Activated T-cell treated with anti-CD3 and anti-CD28 coated beads, Interleukin-2, amount 50 U/mL, for 4 hours (primary cell): ENCODE data around the gene CBFB. TPM values are rescaled to one million over a fixed set of nuclear protein-coding genes. Genes with fewer than 3 reads are reported as not detected.
"Not testable (repeated sequence)": the region's sequence is repeated elsewhere in the genome, so short reads cannot be mapped to it uniquely, and the experiment has no call there.

Experiments
- ATAC-seq, 2 donors: fragments of 200-7000 bp; cut with Tn5 transposase; one replicate each; pipeline ENCODE4 v1.10.0; 2021
- DNase-seq: peaks from one replicate; pipeline ENCODE4 v3.0.0-alpha.2; 2020
- H3K27me3 Mint-ChIP-seq: one replicate; pipeline ENCODE4 v1.8.0; 2021; ENCODE audit warnings: low read depth, mixed read lengths
- H3K36me3 Mint-ChIP-seq: one replicate; pipeline ENCODE4 v1.8.0; 2022; ENCODE audit warnings: mixed read lengths; ENCODE audit not compliant: insufficient read depth
- H3K4me1 Mint-ChIP-seq: one replicate; pipeline ENCODE4 v1.8.0; 2021; ENCODE audit warnings: low read depth, mixed read lengths
- H3K4me3 Mint-ChIP-seq: one replicate; pipeline ENCODE4 v1.8.0; 2021; ENCODE audit warnings: mild to moderate bottlenecking, moderate library complexity, mixed read lengths
- H3K9me3 Mint-ChIP-seq: one replicate; pipeline ENCODE4 v1.8.0; 2021; ENCODE audit warnings: mixed read lengths
- total RNA-seq, 3 donors: library from RNA; stranded (reverse); gene quantifications; one replicate each; pipeline ENCODE4 v1.2.1, GENCODE V29; 2021

The CBFB gene
- total RNA-seq: 100 to 1,000 TPM; 128 to 132 (median 129) TPM

DNA sequence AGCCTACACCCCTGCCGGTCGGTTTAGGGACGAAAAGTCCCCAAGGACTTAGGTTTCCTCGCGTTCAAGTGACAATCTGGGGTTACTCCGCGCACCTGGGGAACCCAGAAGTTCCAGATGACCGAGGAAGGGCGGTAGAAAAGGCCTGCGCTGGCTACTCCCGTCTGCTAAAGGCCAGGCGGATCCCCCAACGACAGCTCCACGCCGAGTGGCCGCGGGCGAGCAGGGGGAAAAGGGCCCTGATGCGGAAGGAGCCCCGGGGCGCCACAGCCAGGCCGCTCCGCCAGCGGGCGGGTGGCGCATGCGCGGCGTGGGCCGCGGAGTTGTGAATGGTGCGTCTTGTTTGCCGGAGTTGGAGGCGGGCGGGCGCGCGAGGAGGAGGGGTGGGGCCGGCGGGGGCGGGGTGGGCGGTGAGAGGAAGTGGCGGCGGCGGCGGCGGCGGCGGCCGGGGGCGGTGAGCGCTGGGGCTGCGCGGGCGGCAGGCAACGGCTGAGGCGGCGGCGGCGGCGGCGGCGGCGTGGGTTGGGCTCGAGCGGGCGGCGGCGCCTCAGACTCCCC is at the start of gene CBFB:
TSS of gene CBFB (plus strand) at position 454 of the 558 bp plus-strand sequence. CDS start 259 bp downstream, outside the sequence.
- ATAC-seq (peak; percentile 90 to 91), DNase-seq (peak; percentile 93)
- no peaks in the 10 kb centered on the region for H3K9me3 Mint-ChIP-seq
- no peaks in the 10 kb centered on the region for H3K27me3 Mint-ChIP-seq
- H3K4me1 Mint-ChIP-seq: peaks cover 41% of the 10 kb centered on the region
- H3K4me3 Mint-ChIP-seq: peak within 1 kb of the TSS; percentile 91
- peaks cover 4% of the 10 kb centered on the region for H3K36me3 Mint-ChIP-seq

DNA sequence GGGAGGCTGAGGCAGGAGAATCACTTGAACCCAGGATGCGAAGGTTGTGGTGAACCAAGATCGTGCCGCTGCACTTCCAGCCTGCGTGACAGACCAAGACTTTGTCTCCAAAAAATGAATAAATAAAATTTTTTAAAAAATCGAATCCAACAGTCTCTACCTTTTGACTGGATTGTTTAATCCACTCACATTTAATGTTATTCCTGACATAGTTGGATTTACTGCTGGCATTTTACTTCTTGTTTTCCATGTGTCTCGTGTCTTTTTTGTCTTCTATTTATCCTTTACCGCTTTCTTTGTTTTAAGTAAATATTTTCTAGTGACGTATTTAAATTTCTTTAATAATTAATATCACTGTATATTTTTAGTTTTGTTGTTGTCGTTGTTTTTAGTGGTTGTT is 45.9 kb upstream of the CBFB start:
- Mint-ChIP-seq H3K4me1 (peaks cover 38% of the 10 kb centered on the region), H3K36me3 (no peaks in the 10 kb centered on the region), H3K9me3 (no peaks in the 10 kb centered on the region), H3K4me3 (no peak overlapping the region), H3K27me3 (no peaks in the 10 kb centered on the region)
- no peak for DNase-seq
- no peak for ATAC-seq

- Mint-ChIP-seq H3K27me3 (no peaks in the 10 kb centered on the region), H3K4me1 (peaks cover 38% of the 10 kb centered on the region), H3K4me3 (peak overlapping the region; percentile 58), H3K9me3 (no peaks in the 10 kb centered on the region), H3K36me3 (no peaks in the 10 kb centered on the region)
- ATAC-seq: peak; percentile 91 to 92
- peak; percentile 43 for DNase-seq
Measured at GRCh38 chr16:66984892-66985311, 44.0 kb upstream of the CBFB start.

DNA sequence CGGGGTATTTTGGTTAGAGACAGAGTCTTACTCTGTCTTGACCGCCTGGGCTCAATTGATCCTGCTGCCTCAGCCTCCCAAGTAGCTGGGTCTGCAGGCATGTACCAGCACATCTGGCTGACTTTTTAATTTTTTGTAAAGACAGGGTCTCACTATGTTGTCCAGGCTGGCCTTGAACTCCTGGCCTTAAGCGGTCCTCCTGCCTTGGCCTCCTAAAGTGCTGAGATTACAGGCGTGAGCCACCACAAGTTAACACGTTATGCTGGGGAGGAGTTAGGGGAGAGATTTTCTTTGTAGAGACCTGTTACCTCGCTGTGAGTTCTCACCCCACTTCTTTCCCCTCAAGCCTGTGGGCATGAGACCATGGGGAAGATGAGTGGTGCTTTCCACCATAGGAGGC is 42.4 kb upstream of the CBFB start:
- Mint-ChIP-seq H3K4me3 (no peak overlapping the region), H3K27me3 (no peaks in the 10 kb centered on the region), H3K36me3 (no peaks in the 10 kb centered on the region), H3K4me1 (peaks cover 36% of the 10 kb centered on the region), H3K9me3 (no peaks in the 10 kb centered on the region)
- DNase-seq (no peak), ATAC-seq (no peak)

GRCh38 chr16:66988197-66988788 is 40.7 kb upstream of the CBFB start, which contains the start of gene CES4A:
Gene CES4A, plus strand, starts transcription at chr16:66988589. Its CDS starts 184 bp downstream, at chr16:66988773.
- DNase-seq: no peak
- no peak for ATAC-seq
- H3K4me1 Mint-ChIP-seq: peaks cover 29% of the 10 kb centered on the region
- no peaks in the 10 kb centered on the region for H3K36me3 Mint-ChIP-seq
- H3K27me3 Mint-ChIP-seq: no peaks in the 10 kb centered on the region
- H3K4me3 Mint-ChIP-seq: no peak within 1 kb of the TSS
- no peaks in the 10 kb centered on the region for H3K9me3 Mint-ChIP-seq

GRCh38 chr16:66991545-66992077 is 37.3 kb upstream of the CBFB start:
- ATAC-seq (no peak), DNase-seq (no peak)

GRCh38 chr16:66993558-66993957 is 35.4 kb upstream of the CBFB start:
- ATAC-seq, H3K4me3 Mint-ChIP-seq, DNase-seq, H3K36me3 Mint-ChIP-seq, H3K9me3 Mint-ChIP-seq, H3K4me1 Mint-ChIP-seq, H3K27me3 Mint-ChIP-seq: not testable (repeated sequence)

More at GRCh38 chr16:66991545-66992077, 37.3 kb upstream of the CBFB start:
- H3K9me3 Mint-ChIP-seq: no peaks in the 10 kb centered on the region
- no peaks in the 10 kb centered on the region for H3K27me3 Mint-ChIP-seq
- H3K36me3 Mint-ChIP-seq: no peaks in the 10 kb centered on the region
- peaks cover 4% of the 10 kb centered on the region for H3K4me1 Mint-ChIP-seq
- H3K4me3 Mint-ChIP-seq: no peak overlapping the region

DNA sequence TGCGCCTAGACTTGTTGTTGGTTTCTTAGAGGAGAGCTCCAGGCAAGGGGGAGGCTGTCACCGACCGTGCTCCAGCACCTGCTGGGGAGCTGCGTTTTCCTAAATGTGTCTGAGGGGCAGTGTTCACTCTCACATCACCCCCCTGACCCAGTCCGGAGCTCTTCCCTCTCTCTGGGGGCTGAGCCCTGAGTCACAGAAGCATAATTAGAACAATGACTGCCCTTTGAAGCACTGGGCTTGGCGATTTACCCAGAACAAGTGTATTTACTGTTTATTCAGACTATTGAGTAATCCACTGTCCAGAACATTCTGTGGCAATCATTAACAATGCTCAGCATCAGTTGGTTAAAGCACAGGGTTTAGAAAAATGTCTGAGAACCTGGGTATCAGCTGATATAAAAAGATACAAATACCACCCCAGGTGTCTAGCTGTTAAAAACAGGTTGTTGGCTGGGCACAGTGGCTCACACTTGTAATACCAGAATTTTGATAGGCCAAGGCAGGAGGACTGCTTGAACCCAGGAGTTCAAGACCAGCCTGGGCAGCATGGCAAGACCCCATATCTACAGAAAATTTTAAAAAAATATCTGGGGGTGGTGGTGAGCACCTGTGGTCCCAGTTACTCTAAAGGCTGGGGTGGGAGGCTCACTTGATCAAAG is 32.5 kb upstream of the CBFB start:
- ATAC-seq: no peak
- Mint-ChIP-seq H3K9me3 (no peaks in the 10 kb centered on the region), H3K27me3 (no peaks in the 10 kb centered on the region), H3K4me1 (peaks cover 14% of the 10 kb centered on the region), H3K4me3 (no peak overlapping the region), H3K36me3 (no peaks in the 10 kb centered on the region)
- no peak for DNase-seq

DNA sequence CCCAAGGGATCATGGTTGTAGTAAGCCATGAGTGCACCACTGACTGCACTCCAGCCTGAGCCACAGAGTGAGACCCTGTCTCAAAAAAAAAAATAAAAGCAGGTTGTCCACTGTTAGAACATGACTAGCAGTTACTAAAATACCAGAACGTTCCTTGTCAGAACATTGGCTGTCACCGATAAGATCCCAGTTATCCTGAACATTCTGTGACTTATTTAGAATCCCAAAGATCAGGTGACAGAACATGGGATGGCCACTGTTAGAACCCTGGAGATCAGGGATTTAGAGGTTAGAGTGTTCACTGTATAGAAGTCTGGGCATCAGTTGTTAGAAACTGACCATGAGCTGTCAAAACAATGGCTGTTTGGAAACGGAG is 32.0 kb upstream of the CBFB start:
- H3K36me3 Mint-ChIP-seq: no peaks in the 10 kb centered on the region
- no peaks in the 10 kb centered on the region for H3K9me3 Mint-ChIP-seq
- H3K4me3 Mint-ChIP-seq: no peak overlapping the region
- ATAC-seq: no peak
- peaks cover 19% of the 10 kb centered on the region for H3K4me1 Mint-ChIP-seq
- DNase-seq: no peak
- H3K27me3 Mint-ChIP-seq: no peaks in the 10 kb centered on the region

GRCh38 chr16:67000384-67001351 is 28.3 kb upstream of the CBFB start:
- Mint-ChIP-seq H3K36me3 (peaks cover 6% of the 10 kb centered on the region), H3K4me3 (peak overlapping the region; percentile 78), H3K9me3 (no peaks in the 10 kb centered on the region), H3K4me1 (peaks cover 24% of the 10 kb centered on the region), H3K27me3 (no peaks in the 10 kb centered on the region)
- ATAC-seq: peak; percentile 79 to 83
- peak; percentile 38 for DNase-seq

GRCh38 chr16:67001726-67002125 is 27.2 kb upstream of the CBFB start:
- ATAC-seq (no peak), DNase-seq (no peak)
- Mint-ChIP-seq H3K9me3 (no peaks in the 10 kb centered on the region), H3K4me3 (peak overlapping the region; percentile 43), H3K36me3 (peaks cover 9% of the 10 kb centered on the region), H3K27me3 (no peaks in the 10 kb centered on the region), H3K4me1 (peaks cover 24% of the 10 kb centered on the region)

DNA sequence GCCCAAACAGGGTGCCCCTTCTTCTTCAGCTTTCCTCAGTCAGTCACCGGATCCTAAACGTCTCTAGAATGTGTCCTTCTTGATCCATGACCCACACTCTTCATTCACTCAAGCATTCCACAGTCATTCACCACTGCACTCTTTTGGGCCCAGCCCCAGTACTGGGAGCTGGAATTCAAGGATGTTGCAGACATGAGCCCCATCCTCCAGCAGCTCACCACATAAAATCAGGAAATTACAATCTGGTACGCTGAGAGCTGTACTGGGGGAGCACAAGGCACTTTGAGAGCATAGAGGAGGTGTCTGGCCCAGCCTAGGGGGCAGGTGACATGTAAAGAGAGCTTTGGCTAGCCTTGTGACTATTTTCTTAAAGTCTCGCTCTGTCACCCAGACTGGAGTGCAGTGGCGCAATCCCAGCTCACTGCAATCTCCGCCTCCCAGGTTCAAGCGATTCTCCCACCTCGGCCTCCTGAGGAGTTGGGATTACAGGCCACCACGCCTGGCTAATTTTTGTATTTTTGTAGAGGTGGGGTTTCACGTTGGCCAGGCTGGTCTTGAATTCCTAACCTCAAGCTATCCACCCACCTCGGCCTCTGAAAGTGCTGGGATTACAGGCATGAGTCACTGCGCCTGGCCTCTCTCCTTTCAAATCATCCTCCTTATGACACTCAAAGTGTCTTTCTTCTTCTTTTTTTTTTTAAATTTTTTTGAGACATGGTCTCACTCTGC is 21.9 kb upstream of the CBFB start:
- Mint-ChIP-seq H3K27me3 (no peaks in the 10 kb centered on the region), H3K36me3 (peaks cover 10% of the 10 kb centered on the region), H3K4me3 (no peak overlapping the region), H3K4me1 (peaks cover 4% of the 10 kb centered on the region), H3K9me3 (no peaks in the 10 kb centered on the region)
- DNase-seq (no peak), ATAC-seq (no peak)

DNA sequence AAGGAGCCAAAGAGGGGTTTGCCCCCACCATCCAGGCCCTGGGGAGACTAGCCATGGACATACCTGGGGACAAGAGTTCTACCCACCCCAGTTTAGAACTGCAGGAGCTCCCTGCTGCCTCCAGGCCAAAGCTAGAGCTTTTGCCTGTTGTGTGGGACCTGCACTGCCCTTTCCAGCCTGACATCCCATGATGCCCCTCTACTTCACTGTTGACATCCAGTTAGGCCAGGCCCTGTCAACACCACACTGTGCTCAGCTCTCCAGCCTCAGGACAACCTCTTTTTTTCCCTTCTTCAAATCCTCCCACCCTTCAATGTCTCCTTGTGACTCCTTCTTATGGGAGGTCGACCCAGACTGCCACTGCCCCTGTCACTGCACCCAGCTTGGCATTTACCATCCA is 19.8 kb upstream of the CBFB start:
- Mint-ChIP-seq H3K4me1 (peaks cover 3% of the 10 kb centered on the region), H3K36me3 (peaks cover 3% of the 10 kb centered on the region), H3K4me3 (no peak overlapping the region), H3K27me3 (no peaks in the 10 kb centered on the region), H3K9me3 (no peaks in the 10 kb centered on the region)
- DNase-seq (no peak), ATAC-seq (no peak)
